ENCODE results near the gene CDC26. TPM values are rescaled to one million over a fixed set of nuclear protein-coding genes. Genes with fewer than 3 reads are reported as not detected.

CDC26 gene
- total RNA-seq (2014; rRNA removed) = 32.4 and 34.7 TPM in 2 replicates
- Bru-seq, nascent RNA = percentile 72 among the genes with signal in this experiment
- BruChase-seq, experiment 1, labeled RNA remaining after a 6-hour chase = percentile 80 among the genes with signal in this experiment
- percentile 72 among the genes with signal in this experiment for BruChase-seq, experiment 2, labeled RNA remaining after a 2-hour chase
- long read RNA-seq, transcript CDC26-201 (4 exons, 872 nt) = major isoform, 33 of 76 reads
- long read RNA-seq, partial matches to known transcripts = 6 of 76 reads
- long read RNA-seq, other reads (novel, unspliced or antisense) = 37 of 76 reads

GRCh38 chr9:113275157-113276131 is at the start of gene CDC26, which contains the start of gene PRPF4:
Gene CDC26, minus strand, starts transcription at chr9:113275572. Its CDS starts 3,065 bp downstream, at chr9:113272507.
Gene PRPF4, plus strand, starts transcription at chr9:113275658. Its CDS starts 86 bp downstream, at chr9:113275744.
- no peaks in the 10 kb centered on the region for H3K27me3 ChIP-seq (ENCODE audit: low read length)
- peak within 1 kb of the TSS; percentile 94 for H3K4me3 ChIP-seq (ENCODE audit: low read length)
- no peak for TF ChIP-seq CTCF (conservative IDR thresholded peaks at IDR 0.05; ENCODE audit: low read depth, low read length)
- TF ChIP-seq EZH2phosphoT487 (IDR thresholded peaks at IDR 0.05; ENCODE audit: borderline replicate concordance, low read length) = no peak
- TF ChIP-seq EZH2 (IDR thresholded peaks at IDR 0.05; ENCODE audit: low read length, unreplicated experiment) = no peak
- ChIA-PET CTCF (interaction anchor here (1.0 kb wide), 1 partner anchor 383 kb away, joined by 3 read pairs; no protein-coding TSS in a partner anchor), POLR2A (ENCODE audit: unreplicated experiment) (interaction anchor here (1.0 kb wide), 1 partner anchor 135 kb away, joined by 3 read pairs; the partner anchor contains the start of genes C9orf43 and POLE3)
- H3K9me2 ChIP-seq (replicated peaks; ENCODE audit: low read length) = no peaks in the 10 kb centered on the region
- H3K27ac ChIP-seq (ENCODE audit: low read length) = peak within 1 kb of the TSS; percentile 72
- BruUV-seq (replicated peaks) = TSS peak; percentile 83
- peak within 1 kb of the TSS; percentile 100 for H2AFZ ChIP-seq (ENCODE audit: low read length)
- H3K9ac ChIP-seq (ENCODE audit: low read length) = peak within 1 kb of the TSS; percentile 99
- no peaks in the 10 kb centered on the region for H4K20me1 ChIP-seq (ENCODE audit: low read length)
- intact Hi-C loops (cut with micrococcal nuclease) = loop anchor here (2.0 kb wide), 1 partner anchor 55 kb away; the partner anchor contains the start of genes FKBP15 and SLC31A1
- H3K4me2 ChIP-seq (ENCODE audit: low read length) = peak within 1 kb of the TSS; percentile 99
- H3K9me3 ChIP-seq (ENCODE audit: low read length) = no peaks in the 10 kb centered on the region
- peaks cover 29% of the 10 kb centered on the region for H3K36me3 ChIP-seq (ENCODE audit: low read depth, low read length)
- no peaks in the 10 kb centered on the region for H3F3A ChIP-seq (ENCODE audit: low read length, unreplicated experiment)
- peaks cover 9% of the 10 kb centered on the region for H3K4me1 ChIP-seq (ENCODE audit: insufficient read depth, low read length)
- peak; percentile 93 for ATAC-seq
- peak; percentile 92 for DNase-seq
- peaks cover 52% of the 10 kb centered on the region for H3K79me2 ChIP-seq (ENCODE audit: low read length)

GRCh38 chr9:113322671-113323070 is 47.3 kb upstream of the CDC26 start:
- Histone ChIP-seq H3K36me3 (ENCODE audit: low read depth, low read length) (no peaks in the 10 kb centered on the region), H3K4me1 (ENCODE audit: insufficient read depth, low read length) (no peaks in the 10 kb centered on the region), H3F3A (ENCODE audit: low read length, unreplicated experiment) (no peaks in the 10 kb centered on the region), H3K27me3 (ENCODE audit: low read length) (no peaks in the 10 kb centered on the region), H2AFZ (ENCODE audit: low read length) (no peak overlapping the region), H3K79me2 (ENCODE audit: low read length) (no peaks in the 10 kb centered on the region), H3K4me2 (ENCODE audit: low read length) (no peak overlapping the region), H3K27ac (ENCODE audit: low read length) (no peak overlapping the region), H3K9ac (ENCODE audit: low read length) (no peak overlapping the region), H4K20me1 (ENCODE audit: low read length) (no peaks in the 10 kb centered on the region), H3K9me3 (ENCODE audit: low read length) (no peaks in the 10 kb centered on the region), H3K4me3 (ENCODE audit: low read length) (no peak overlapping the region), H3K9me2 (replicated peaks; ENCODE audit: low read length) (no peaks in the 10 kb centered on the region)
- no peak for ATAC-seq
- CTCF ChIA-PET = no interaction called here
- intact Hi-C loops (cut with micrococcal nuclease) = no loop called here
- DNase-seq = no peak
- no peak for TF ChIP-seq EZH2phosphoT487 (IDR thresholded peaks at IDR 0.05; ENCODE audit: borderline replicate concordance, low read length)
- no peak for TF ChIP-seq EZH2 (IDR thresholded peaks at IDR 0.05; ENCODE audit: low read length, unreplicated experiment)
- no peak for TF ChIP-seq CTCF (conservative IDR thresholded peaks at IDR 0.05; ENCODE audit: low read depth, low read length)
- POLR2A ChIA-PET (ENCODE audit: unreplicated experiment) = no interaction called here
- no TSS peak for BruUV-seq (replicated peaks)

Measured in PC-3 (cell line).